Panc1 (cell line): ENCODE measurements around the gene SLC22A23. TPM values are rescaled to one million over a fixed set of nuclear protein-coding genes. Genes with fewer than 3 reads are reported as not detected.

Experiments used
- ATAC-seq: fragments of 200-7000 bp; cut with Tn5 transposase; 2 replicates; pipeline ENCODE4 v1.9.1; 2020; ENCODE audit warnings: mild to moderate bottlenecking, moderate library complexity
- BruUV-seq: library from RNA; stranded (reverse); fragments of 400-500 nt; replicated peaks from 2 replicates; lab custom pipeline; 2021; lab: Mats Ljungman, UMichigan
- CTCF ChIA-PET: fragments of 300-600 bp; sonication (Branson Sonifier 250); formaldehyde crosslinking; loops from one replicate; lab custom pipeline; 2022; ENCODE audit warnings: antibody characterized with exemption; lab: Charles Lee
- POLR2A ChIA-PET: fragments of 300-600 bp; sonication (Branson Sonifier 250); formaldehyde crosslinking; loops from one replicate; lab custom pipeline; 2022; ENCODE audit warnings: antibody characterized with exemption; lab: Charles Lee
- DNase-seq: peaks from one replicate; pipeline ENCODE4 v3.0.0-alpha.2; 2010; ENCODE audit warnings: low read depth, low spot score
- H3K27ac ChIP-seq: 2 replicates; pipeline ENCODE4 v1.5.1; 2011; ENCODE audit warnings: mild to moderate bottlenecking, low read length, inconsistent platforms
- H3K27me3 ChIP-seq: fragments of 200-500 bp; sonication (Bioruptor generic); 2 replicates; pipeline ENCODE4 v1.6.0; 2014; ENCODE audit warnings: low read length, inconsistent platforms; ENCODE audit not compliant: control insufficient read depth, insufficient read depth
- H3K36me3 ChIP-seq: fragments of 200-500 bp; sonication (Bioruptor generic); 2 replicates; pipeline ENCODE4 v1.5.1; 2014; ENCODE audit warnings: inconsistent platforms, mild to moderate bottlenecking, low read length, moderate library complexity; ENCODE audit not compliant: control insufficient read depth, insufficient read depth
- H3K4me1 ChIP-seq: 2 replicates; pipeline ENCODE4 v1.5.1; 2011; ENCODE audit warnings: inconsistent platforms, mild to moderate bottlenecking, low read length, moderate library complexity; ENCODE audit not compliant: control insufficient read depth, insufficient read depth
- H3K4me3 ChIP-seq, 2 experiments: 2 replicates each; pipeline ENCODE4 v1.5.1; 2011 to 2012; ENCODE audit warnings: low read depth in 2 of 2, low read length in 2 of 2, mild to moderate bottlenecking in 2 of 2, inconsistent platforms in 1 of 2, moderate library complexity in 1 of 2
- H3K9me3 ChIP-seq: fragments of 200-500 bp; sonication (Bioruptor generic); 2 replicates; pipeline ENCODE4 v1.5.1; 2014; ENCODE audit warnings: low read depth, mild to moderate bottlenecking, inconsistent platforms, low read length, moderate library complexity; ENCODE audit not compliant: control insufficient read depth, insufficient read depth
- CTCF ChIP-seq: fragments of 450-650 bp; IDR thresholded peaks from 2 replicates; pipeline ENCODE4 v1.5.1; 2017; ENCODE audit warnings: mild to moderate bottlenecking
- POLR2AphosphoS5 ChIP-seq: IDR thresholded peaks from 2 replicates; pipeline ENCODE4 v1.6.1; 2012; ENCODE audit warnings: mild to moderate bottlenecking, low read depth, low read length, moderate library complexity
- REST ChIP-seq, 2 experiments: IDR thresholded peaks; 2 replicates each; pipeline ENCODE4 v1.6.1; 2011 to 2012; ENCODE audit warnings: low read depth in 2 of 2, control low read depth in 1 of 2, low read length in 1 of 2, mild to moderate bottlenecking in 1 of 2, moderate library complexity in 1 of 2; ENCODE audit not compliant: insufficient read depth in 1 of 2
- SIN3A ChIP-seq: IDR thresholded peaks from 2 replicates; pipeline ENCODE4 v1.6.1; 2012; ENCODE audit warnings: low read depth, mild to moderate bottlenecking, low read length, moderate library complexity, borderline replicate concordance; ENCODE audit not compliant: insufficient read depth
- TCF7L2 ChIP-seq: IDR thresholded peaks from 2 replicates; pipeline ENCODE4 v1.6.1; 2011; ENCODE audit warnings: mild to moderate bottlenecking, low read depth, low read length, inconsistent platforms
- in situ Hi-C: cut with HindIII; loops from 2 replicates; pipeline ENCODE4 v1.10.0; 2016; ENCODE audit warnings: low sequenced_read_pairs, low pct_unique_long_range_greater_than_20kb
- intact Hi-C: fragments of 100-400 bp; cut with micrococcal nuclease; formaldehyde crosslinking; loops from one replicate; pipeline ENCODE4 v1.10.0; 2022; ENCODE audit not compliant: unreplicated experiment
- total RNA-seq: library from RNA; stranded (reverse); gene quantifications from one replicate; pipeline ENCODE4 v1.2.1, GENCODE V29; 2021; ENCODE audit not compliant: unreplicated experiment

The SLC22A23 gene
- total RNA-seq, 1 experiment from 2014 or later, result 4.5 TPM

- TF ChIP-seq POLR2AphosphoS5, result peak; percentile 76
Measured at GRCh38 chr6:3258720-3259490, 197.9 kb downstream of the SLC22A23 start, which contains the start of gene PSMG4 (continued).

- Histone ChIP-seq H3K4me3 (peak overlapping the region; percentile 86 to 94), H3K4me1 (peaks cover 18% of the 10 kb centered on the region), H3K27me3 (no peaks in the 10 kb centered on the region), H3K27ac (peak overlapping the region; percentile 62), H3K36me3 (no peaks in the 10 kb centered on the region; the same call in 1 of the 2 replicates), H3K9me3 (no peaks in the 10 kb centered on the region)
- in situ Hi-C loops (no loop called here), intact Hi-C loops (loop anchor here (2.0 to 10.0 kb wide), 2 partner anchors 131 to 263 kb away; partner anchors contain the start of gene NQO2)
- POLR2A ChIA-PET, result interaction anchor here (0.5 kb wide), 1 partner anchor 370 kb away, joined by 16 read pairs; no protein-coding TSS in a partner anchor
- CTCF ChIA-PET, result no interaction called here
- BruUV-seq, result no TSS peak
- no peak for ATAC-seq
- TF ChIP-seq SIN3A (no peak), REST (IDR thresholded peaks at IDR 0.05; ENCODE audit: insufficient read depth in 1 of 2, low read depth in 2 of 2, low read length in 1 of 2) (no peak), CTCF (no peak), TCF7L2 (no peak), POLR2AphosphoS5 (no peak)
- DNase-seq, result no peak
Measured at GRCh38 chr6:3258201-3258600, 198.6 kb downstream of the SLC22A23 start.

- ATAC-seq (no peak), DNase-seq (no peak)
- TF ChIP-seq CTCF, result no peak
- no peak for TF ChIP-seq REST (IDR thresholded peaks at IDR 0.05; ENCODE audit: insufficient read depth in 1 of 2, low read depth in 2 of 2, low read length in 1 of 2)
- TF ChIP-seq POLR2AphosphoS5, result no peak
- no peak for TF ChIP-seq TCF7L2
- no peak for TF ChIP-seq SIN3A
- H3K36me3 ChIP-seq, result no peaks in the 10 kb centered on the region
- intact Hi-C loops, result loop anchor here (10.0 kb wide), 1 partner anchor 259 kb away; the partner anchor contains the start of gene NQO2
- H3K27me3 ChIP-seq, result no peaks in the 10 kb centered on the region
- POLR2A ChIA-PET, result no interaction called here
- CTCF ChIA-PET, result no interaction called here
- H3K4me1 ChIP-seq, result peaks cover 8% of the 10 kb centered on the region; the same call in 1 of the 2 replicates
- H3K9me3 ChIP-seq, result no peaks in the 10 kb centered on the region
- in situ Hi-C loops, result no loop called here
- H3K4me3 ChIP-seq, result no peak overlapping the region
- H3K27ac ChIP-seq, result no peak overlapping the region
- no TSS peak for BruUV-seq
Measured at GRCh38 chr6:3253597-3253961, 203.3 kb downstream of the SLC22A23 start.
